Loucy (cell line): ENCODE results near the gene CACNA1B.

ENCODE experiments used
- H2AFZ ChIP-seq: fragments of 200-600 bp; sonication (generic); 2 replicates; pipeline ENCODE4 v1.6.0; 2016; ENCODE audit warnings: antibody characterized with exemption, mild to moderate bottlenecking, low read length, moderate library complexity
- H3F3A ChIP-seq: fragments of 200-600 bp; 2 replicates; pipeline ENCODE4 v1.6.0; 2016; ENCODE audit warnings: antibody characterized with exemption, low read depth, mild to moderate bottlenecking
- H3K27me3 ChIP-seq: fragments of 200-600 bp; sonication (generic); 2 replicates; pipeline ENCODE4 v1.6.1; 2014; ENCODE audit warnings: low read length, mild to moderate bottlenecking; ENCODE audit not compliant: insufficient read depth, poor library complexity, severe bottlenecking
- H3K36me3 ChIP-seq: fragments of 200-600 bp; sonication (generic); 2 replicates; pipeline ENCODE4 v1.6.1; 2016; ENCODE audit warnings: low read length; ENCODE audit not compliant: insufficient read depth
- H3K4me1 ChIP-seq: fragments of 200-600 bp; sonication (generic); 2 replicates; pipeline ENCODE4 v1.5.1; 2014; ENCODE audit warnings: low read length, mild to moderate bottlenecking; ENCODE audit not compliant: insufficient read depth, poor library complexity, severe bottlenecking
- H3K4me2 ChIP-seq: fragments of 200-600 bp; sonication (generic); 2 replicates; pipeline ENCODE4 v1.6.0; 2014; ENCODE audit warnings: antibody characterized with exemption, low read length, low read depth, mild to moderate bottlenecking; ENCODE audit not compliant: poor library complexity, severe bottlenecking
- H3K4me3 ChIP-seq: fragments of 200-600 bp; sonication (generic); 2 replicates; pipeline ENCODE4 v1.5.1; 2014; ENCODE audit warnings: low read length, mild to moderate bottlenecking, mixed read lengths; ENCODE audit not compliant: poor library complexity, severe bottlenecking
- H3K79me2 ChIP-seq: fragments of 200-600 bp; sonication (generic); 2 replicates; pipeline ENCODE4 v1.6.1; 2014; ENCODE audit warnings: low read length; ENCODE audit not compliant: insufficient read depth
- H3K9ac ChIP-seq: fragments of 200-600 bp; sonication (generic); 2 replicates; pipeline ENCODE4 v1.6.0; 2014; ENCODE audit warnings: mild to moderate bottlenecking, low read depth, low read length, moderate library complexity; ENCODE audit not compliant: poor library complexity, severe bottlenecking
- H3K9me2 ChIP-seq: fragments of 200-600 bp; sonication (generic); replicated peaks from 2 replicates; pipeline ENCODE4 v1.6.1; 2016; ENCODE audit warnings: low read depth, low read length, mixed read lengths
- H3K9me3 ChIP-seq: fragments of 200-600 bp; sonication (generic); 2 replicates; pipeline ENCODE4 v1.6.1; 2014; ENCODE audit warnings: mild to moderate bottlenecking, antibody characterized with exemption, low read length, low read depth; ENCODE audit not compliant: insufficient read depth
- H4K20me1 ChIP-seq: fragments of 200-600 bp; sonication (generic); 2 replicates; pipeline ENCODE4 v1.6.0; 2014; ENCODE audit warnings: antibody characterized with exemption, low read length, mild to moderate bottlenecking; ENCODE audit not compliant: insufficient read depth, poor library complexity, severe bottlenecking
- CTCF ChIP-seq: fragments of 200-600 bp; sonication (generic); conservative IDR thresholded peaks from 2 replicates; pipeline ENCODE4 v1.5.1; 2014; ENCODE audit warnings: mild to moderate bottlenecking, antibody characterized with exemption, low read length
- EZH2phosphoT487 ChIP-seq: fragments of 200-600 bp; IDR thresholded peaks from 2 replicates; pipeline ENCODE4 v1.6.1; 2018; ENCODE audit warnings: antibody characterized with exemption, mild to moderate bottlenecking, moderate library complexity, borderline replicate concordance

The CACNA1B gene

GRCh38 chr9:138097501-138097991 is 220.0 kb downstream of the CACNA1B start:
- no peak overlapping the region for H3K4me2 ChIP-seq
- TF ChIP-seq EZH2phosphoT487, result no peak
- TF ChIP-seq CTCF, result no peak
- H2AFZ ChIP-seq, result no peak overlapping the region
- H3K9me3 ChIP-seq, result peaks cover 15% of the 10 kb centered on the region; the same call in 1 of the 2 replicates
- H3K27me3 ChIP-seq, result no peaks in the 10 kb centered on the region
- H3K4me1 ChIP-seq, result no peaks in the 10 kb centered on the region
- H3F3A ChIP-seq, result no peaks in the 10 kb centered on the region
- H4K20me1 ChIP-seq, result no peaks in the 10 kb centered on the region
- no peaks in the 10 kb centered on the region for H3K79me2 ChIP-seq
- H3K9ac ChIP-seq, result no peak overlapping the region
- H3K4me3 ChIP-seq, result no peak overlapping the region
- no peaks in the 10 kb centered on the region for H3K36me3 ChIP-seq
- no peaks in the 10 kb centered on the region for H3K9me2 ChIP-seq

GRCh38 chr9:138098116-138098907 is 220.7 kb downstream of the CACNA1B start:
- H3K4me3 ChIP-seq, result no peak overlapping the region
- TF ChIP-seq EZH2phosphoT487 (no peak), CTCF (no peak)
- H3K9me3 ChIP-seq, result peaks cover 18% of the 10 kb centered on the region; the same call in 1 of the 2 replicates
- H3F3A ChIP-seq, result no peaks in the 10 kb centered on the region
- no peak overlapping the region for H3K9ac ChIP-seq
- H2AFZ ChIP-seq, result no peak overlapping the region
- H3K79me2 ChIP-seq, result no peaks in the 10 kb centered on the region
- no peak overlapping the region for H3K4me2 ChIP-seq
- no peaks in the 10 kb centered on the region for H3K9me2 ChIP-seq
- H3K27me3 ChIP-seq, result no peaks in the 10 kb centered on the region
- H3K4me1 ChIP-seq, result no peaks in the 10 kb centered on the region
- H4K20me1 ChIP-seq, result no peaks in the 10 kb centered on the region
- H3K36me3 ChIP-seq, result no peaks in the 10 kb centered on the region

- H3K4me3 ChIP-seq, result no peak overlapping the region
- no peaks in the 10 kb centered on the region for H3K79me2 ChIP-seq
- H3K9ac ChIP-seq, result no peak overlapping the region
- H3K27me3 ChIP-seq, result no peaks in the 10 kb centered on the region
- H2AFZ ChIP-seq, result no peak overlapping the region
- no peaks in the 10 kb centered on the region for H3K36me3 ChIP-seq
- H3K9me2 ChIP-seq, result no peaks in the 10 kb centered on the region
- H4K20me1 ChIP-seq, result no peaks in the 10 kb centered on the region
- H3F3A ChIP-seq, result no peaks in the 10 kb centered on the region
- H3K4me1 ChIP-seq, result no peaks in the 10 kb centered on the region
- H3K4me2 ChIP-seq, result no peak overlapping the region
- peaks cover 21% of the 10 kb centered on the region; the same call in 1 of the 2 replicates for H3K9me3 ChIP-seq
- TF ChIP-seq EZH2phosphoT487 (no peak), CTCF (no peak)
Measured at GRCh38 chr9:138098908-138099791, 221.6 kb downstream of the CACNA1B start.
